Measurements from ENCODE around the gene MFSD11.
A peak's percentile ranks its signal among the peaks of the same experiment; 100 is the strongest.

MFSD11 gene

GRCh38 chr17:76701471-76701967 lies 36.4 kb upstream of the MFSD11 start:
- TF ChIP-seq, protein P1, sequence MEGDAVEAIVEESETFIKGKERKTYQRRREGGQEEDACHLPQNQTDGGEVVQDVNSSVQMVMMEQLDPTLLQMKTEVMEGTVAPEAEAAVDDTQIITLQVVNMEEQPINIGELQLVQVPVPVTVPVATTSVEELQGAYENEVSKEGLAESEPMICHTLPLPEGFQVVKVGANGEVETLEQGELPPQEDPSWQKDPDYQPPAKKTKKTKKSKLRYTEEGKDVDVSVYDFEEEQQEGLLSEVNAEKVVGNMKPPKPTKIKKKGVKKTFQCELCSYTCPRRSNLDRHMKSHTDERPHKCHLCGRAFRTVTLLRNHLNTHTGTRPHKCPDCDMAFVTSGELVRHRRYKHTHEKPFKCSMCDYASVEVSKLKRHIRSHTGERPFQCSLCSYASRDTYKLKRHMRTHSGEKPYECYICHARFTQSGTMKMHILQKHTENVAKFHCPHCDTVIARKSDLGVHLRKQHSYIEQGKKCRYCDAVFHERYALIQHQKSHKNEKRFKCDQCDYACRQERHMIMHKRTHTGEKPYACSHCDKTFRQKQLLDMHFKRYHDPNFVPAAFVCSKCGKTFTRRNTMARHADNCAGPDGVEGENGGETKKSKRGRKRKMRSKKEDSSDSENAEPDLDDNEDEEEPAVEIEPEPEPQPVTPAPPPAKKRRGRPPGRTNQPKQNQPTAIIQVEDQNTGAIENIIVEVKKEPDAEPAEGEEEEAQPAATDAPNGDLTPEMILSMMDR (IDR thresholded peaks at IDR 0.05; ENCODE audit: low read depth, low read length): no peak
- no peak overlapping the region for H3K4me3 ChIP-seq (ENCODE audit: low read depth, low read length)
- DNase-seq (ENCODE audit: low read depth, low spot score): no peak
- in situ Hi-C loops (cut with HindIII; ENCODE audit: low sequenced_read_pairs): no loop called here

DNA sequence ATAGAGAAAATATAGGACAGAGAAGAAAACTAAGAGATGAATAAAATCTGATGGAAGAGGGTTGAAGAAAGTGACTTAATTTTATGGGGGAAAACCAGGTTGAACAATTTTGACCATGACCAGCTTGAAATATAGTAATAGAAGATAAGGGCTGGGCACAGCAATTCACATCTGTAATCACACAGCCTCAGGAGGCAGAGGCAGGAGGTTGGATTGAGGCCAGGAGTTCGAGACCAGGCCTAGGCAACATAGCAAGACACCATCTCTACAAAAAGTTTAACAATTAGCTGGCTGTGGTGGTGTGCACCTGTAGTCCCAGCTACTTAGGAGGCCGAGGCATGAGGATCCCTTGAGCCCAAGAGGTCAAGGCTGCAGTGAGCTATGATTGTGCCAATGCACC lies 35.8 kb upstream of the MFSD11 start:
- TF ChIP-seq, protein P1 (IDR thresholded peaks at IDR 0.05; ENCODE audit: low read depth, low read length): no peak
- in situ Hi-C loops (cut with HindIII; ENCODE audit: low sequenced_read_pairs): no loop called here
- H3K4me3 ChIP-seq (ENCODE audit: low read depth, low read length): no peak overlapping the region
- DNase-seq (ENCODE audit: low read depth, low spot score): no peak

GRCh38 chr17:76702941-76703637 lies 34.8 kb upstream of the MFSD11 start:
- no peak overlapping the region for H3K4me3 ChIP-seq (ENCODE audit: low read depth, low read length)
- DNase-seq (ENCODE audit: low read depth, low spot score): no peak
- in situ Hi-C loops (cut with HindIII; ENCODE audit: low sequenced_read_pairs): no loop called here
- TF ChIP-seq, protein P1 (IDR thresholded peaks at IDR 0.05; ENCODE audit: low read depth, low read length): no peak

DNA sequence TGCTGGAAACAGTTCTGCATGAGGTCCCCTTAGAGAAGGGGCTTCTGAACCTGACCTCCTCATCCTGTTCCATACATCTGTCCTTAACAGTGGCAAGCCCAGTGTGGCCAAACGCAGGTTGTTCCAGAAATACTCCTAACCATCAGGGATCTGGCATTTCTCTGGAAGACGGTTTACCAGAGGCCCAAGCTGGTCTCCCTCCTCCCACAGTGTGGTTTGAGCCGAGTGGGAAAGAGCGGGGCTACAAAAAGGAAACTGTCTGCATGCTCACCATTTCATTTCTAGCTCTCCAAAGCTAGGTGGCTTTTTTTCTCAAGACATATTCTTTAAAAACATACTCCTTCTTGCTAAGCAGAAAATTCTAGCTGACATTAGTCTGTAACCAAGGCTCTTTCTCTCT lies 33.1 kb upstream of the MFSD11 start:
- H3K4me3 ChIP-seq (ENCODE audit: low read depth, low read length): no peak overlapping the region
- in situ Hi-C loops (cut with HindIII; ENCODE audit: low sequenced_read_pairs): no loop called here
- no peak for DNase-seq (ENCODE audit: low read depth, low spot score)
- TF ChIP-seq, protein P1 (IDR thresholded peaks at IDR 0.05; ENCODE audit: low read depth, low read length): peak; percentile 1

- TF ChIP-seq, protein P1 (IDR thresholded peaks at IDR 0.05; ENCODE audit: low read depth, low read length): no peak
- in situ Hi-C loops (cut with HindIII; ENCODE audit: low sequenced_read_pairs): no loop called here
- DNase-seq (ENCODE audit: low read depth, low spot score): no peak
- no peak overlapping the region for H3K4me3 ChIP-seq (ENCODE audit: low read depth, low read length)
Measured at GRCh38 chr17:76706817-76707216, 31.1 kb upstream of the MFSD11 start.

GRCh38 chr17:76707985-76708807 lies 29.7 kb upstream of the MFSD11 start:
- TF ChIP-seq, protein P1 (IDR thresholded peaks at IDR 0.05; ENCODE audit: low read depth, low read length): peak; percentile 60
- in situ Hi-C loops (cut with HindIII; ENCODE audit: low sequenced_read_pairs): no loop called here
- peak; percentile 33 for DNase-seq (ENCODE audit: low read depth, low spot score)
- H3K4me3 ChIP-seq (ENCODE audit: low read depth, low read length): no peak overlapping the region

Data from astrocyte of the spinal cord (primary cell).